Neural cell (in vitro differentiated cells): ENCODE data around the gene SLC30A7.

Experiments
- CTCF ChIP-seq: fragments of 450-650 bp; IDR thresholded peaks from 2 replicates; pipeline ENCODE4 v1.5.1; 2014; ENCODE audit warnings: antibody characterized with exemption, mild to moderate bottlenecking, moderate library complexity; ENCODE audit not compliant: poor library complexity, severe bottlenecking
- EP300 ChIP-seq: fragments of 450-650 bp; conservative IDR thresholded peaks from 2 replicates; pipeline ENCODE4 v1.6.1; 2014; ENCODE audit warnings: antibody characterized with exemption, mild to moderate bottlenecking, moderate library complexity; ENCODE audit not compliant: poor library complexity, severe bottlenecking
- POLR2AphosphoS5 ChIP-seq: IDR thresholded peaks from 2 replicates; pipeline ENCODE4 v1.6.1; 2012
- SMC3 ChIP-seq: fragments of 450-650 bp; conservative IDR thresholded peaks from 2 replicates; pipeline ENCODE4 v1.6.1; 2014; ENCODE audit warnings: antibody characterized with exemption, mild to moderate bottlenecking, moderate library complexity; ENCODE audit not compliant: poor library complexity
- TAF1 ChIP-seq: IDR thresholded peaks from 2 replicates; pipeline ENCODE4 v1.6.1; 2012; ENCODE audit warnings: low read depth

GRCh38 chr1:100860397-100860991 lies 35.4 kb upstream of the SLC30A7 start:
- TF ChIP-seq CTCF (no peak), TAF1 (no peak), SMC3 (no peak), EP300 (no peak), POLR2AphosphoS5 (no peak)
